DMS114 treated with DMSO at 0.1 percent for 48 hours (cell line): ENCODE results near the gene SLC25A48.
"Not testable (repeated sequence)": the region's sequence is repeated elsewhere in the genome, so short reads cannot be mapped to it uniquely, and the experiment has no call there.

Experiments
- DNase-seq: peaks from one replicate; lab custom pipeline; 2025; ENCODE audit not compliant: unreplicated experiment; lab: John Stamatoyannopoulos, UW

The SLC25A48 gene

GRCh38 chr5:135829681-135830383, 4.6 kb upstream of the SLC25A48 start:
- DNase-seq, result peak; percentile 16

- DNase-seq, result no peak
These were observed 4.1 kb upstream of the SLC25A48 start for GRCh38 chr5:135830384-135830700.

DNA sequence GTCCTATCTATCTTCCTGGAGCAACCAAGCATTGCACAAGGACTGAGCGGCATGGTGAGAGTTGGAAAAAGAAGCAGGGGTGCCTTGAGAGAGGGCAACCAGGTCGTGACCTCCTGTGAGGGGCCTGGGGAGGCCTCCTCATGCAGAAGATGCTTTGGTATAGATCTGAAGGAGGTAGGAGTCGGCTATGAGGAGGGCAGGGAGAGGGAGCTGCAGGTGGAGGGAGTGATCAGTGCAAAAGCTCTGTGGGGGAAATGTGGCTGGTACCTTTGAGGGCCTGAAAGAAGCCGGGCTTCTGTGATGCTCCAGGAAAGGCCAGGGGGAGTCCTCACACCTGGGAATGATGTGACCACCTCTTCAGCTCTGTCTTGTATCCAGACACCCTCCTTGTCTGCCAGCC, 3.6 kb upstream of the SLC25A48 start:
- no peak for DNase-seq

GRCh38 chr5:135831439-135831838, 3.0 kb upstream of the SLC25A48 start:
- no peak for DNase-seq

DNA sequence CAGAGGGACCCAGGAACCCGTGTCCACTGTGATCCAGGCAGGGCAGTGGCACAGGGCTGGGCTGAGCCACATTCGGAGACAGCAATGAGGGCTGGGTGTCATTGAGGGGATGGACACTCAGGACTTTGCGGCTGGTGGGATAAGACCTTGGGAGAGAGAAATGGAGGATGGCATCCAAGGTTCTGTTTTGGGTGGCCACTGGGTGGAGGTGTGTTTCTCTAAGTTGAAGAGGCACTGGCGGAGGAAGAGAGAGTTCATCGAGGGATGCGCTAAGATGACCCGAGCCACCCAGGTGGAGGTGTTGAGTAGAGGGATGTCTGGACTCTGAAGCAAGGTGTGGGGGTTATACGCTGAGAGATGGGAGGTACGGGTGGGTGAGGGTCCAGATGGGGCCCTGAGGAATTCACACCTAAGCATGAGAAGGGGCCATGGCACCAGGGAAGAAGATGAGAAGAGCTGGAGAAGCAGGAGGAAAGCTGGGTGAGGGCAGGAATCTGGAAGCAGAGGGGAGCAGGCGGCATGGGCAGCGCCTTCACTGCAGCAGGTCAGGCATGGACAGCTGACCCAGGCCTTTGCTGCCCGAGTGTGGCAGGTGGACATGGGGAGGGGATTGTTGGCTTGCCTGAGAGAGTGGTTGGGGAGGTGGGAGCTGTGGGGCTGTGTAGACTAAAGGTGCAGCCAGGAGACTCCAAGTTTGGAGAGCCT, 2.5 kb upstream of the SLC25A48 start:
- no peak for DNase-seq

GRCh38 chr5:135832941-135833920, 1.2 kb upstream of the SLC25A48 start:
- DNase-seq, result no peak

- peak; percentile 51 for DNase-seq
These were observed 363 bp upstream of the SLC25A48 start for GRCh38 chr5:135833961-135834638.

DNA sequence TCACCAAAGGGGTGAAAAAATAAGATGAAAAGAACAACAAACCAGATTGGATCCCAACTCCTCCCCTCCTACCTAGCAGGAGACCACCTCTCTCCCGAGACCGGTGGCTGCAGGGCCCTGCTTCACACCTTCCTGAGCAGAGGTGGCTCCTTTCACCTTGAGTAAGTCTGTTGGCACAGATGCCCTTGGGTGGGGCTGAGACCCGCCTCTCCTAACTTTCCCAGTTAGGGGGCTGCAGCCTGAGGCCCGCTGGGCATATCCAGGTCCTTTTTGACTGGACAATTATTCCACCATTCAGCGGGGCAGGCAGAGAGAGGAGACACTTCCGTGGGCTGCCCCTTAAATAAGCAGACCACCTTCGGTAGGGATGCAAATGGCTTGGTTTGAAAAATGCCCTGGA, 1.3 kb downstream of the SLC25A48 start:
- DNase-seq, result no peak

GRCh38 chr5:135838395-135838794, 3.9 kb downstream of the SLC25A48 start:
- not testable (repeated sequence) for DNase-seq

DNA sequence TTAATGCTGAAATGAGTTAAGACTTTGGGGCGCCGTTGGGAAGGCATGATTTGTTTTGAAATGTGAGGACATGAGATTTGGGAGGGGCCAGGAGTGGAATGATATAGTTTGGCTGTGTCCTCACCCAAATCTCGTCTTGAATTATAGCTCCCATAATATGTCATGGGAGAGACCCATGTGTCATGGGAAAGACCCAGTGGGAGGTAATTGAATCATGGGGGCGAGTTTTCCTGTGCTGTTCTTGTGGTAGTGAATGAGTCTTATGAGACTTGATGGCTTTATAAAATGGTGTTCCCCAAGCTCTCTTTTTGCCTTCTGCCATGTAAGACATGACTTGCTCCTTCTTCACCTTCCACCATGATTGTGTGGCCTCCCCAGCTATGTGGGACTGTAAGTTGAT, 5.1 kb downstream of the SLC25A48 start:
- no peak for DNase-seq

DNA sequence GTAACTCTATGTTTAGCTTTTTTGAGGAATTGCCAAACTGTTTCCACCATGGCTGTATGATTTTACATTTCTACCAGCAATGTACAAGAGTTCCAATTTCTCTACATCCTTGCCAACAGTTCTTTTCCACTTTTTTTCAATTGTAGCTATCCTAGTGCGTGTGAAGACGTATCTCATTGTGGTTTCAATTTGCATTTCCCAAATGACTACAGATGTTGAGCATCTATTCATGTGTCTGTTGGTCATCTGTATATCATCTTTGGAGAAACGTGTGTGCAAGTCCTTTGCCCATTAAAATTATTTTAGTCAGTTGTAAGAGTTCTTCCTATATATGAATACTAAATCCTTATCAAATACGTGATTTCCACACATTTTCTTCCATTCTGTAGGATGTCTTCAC, 6.5 kb downstream of the SLC25A48 start:
- no peak for DNase-seq

GRCh38 chr5:135842737-135843136, 8.3 kb downstream of the SLC25A48 start:
- DNase-seq, result no peak

DNA sequence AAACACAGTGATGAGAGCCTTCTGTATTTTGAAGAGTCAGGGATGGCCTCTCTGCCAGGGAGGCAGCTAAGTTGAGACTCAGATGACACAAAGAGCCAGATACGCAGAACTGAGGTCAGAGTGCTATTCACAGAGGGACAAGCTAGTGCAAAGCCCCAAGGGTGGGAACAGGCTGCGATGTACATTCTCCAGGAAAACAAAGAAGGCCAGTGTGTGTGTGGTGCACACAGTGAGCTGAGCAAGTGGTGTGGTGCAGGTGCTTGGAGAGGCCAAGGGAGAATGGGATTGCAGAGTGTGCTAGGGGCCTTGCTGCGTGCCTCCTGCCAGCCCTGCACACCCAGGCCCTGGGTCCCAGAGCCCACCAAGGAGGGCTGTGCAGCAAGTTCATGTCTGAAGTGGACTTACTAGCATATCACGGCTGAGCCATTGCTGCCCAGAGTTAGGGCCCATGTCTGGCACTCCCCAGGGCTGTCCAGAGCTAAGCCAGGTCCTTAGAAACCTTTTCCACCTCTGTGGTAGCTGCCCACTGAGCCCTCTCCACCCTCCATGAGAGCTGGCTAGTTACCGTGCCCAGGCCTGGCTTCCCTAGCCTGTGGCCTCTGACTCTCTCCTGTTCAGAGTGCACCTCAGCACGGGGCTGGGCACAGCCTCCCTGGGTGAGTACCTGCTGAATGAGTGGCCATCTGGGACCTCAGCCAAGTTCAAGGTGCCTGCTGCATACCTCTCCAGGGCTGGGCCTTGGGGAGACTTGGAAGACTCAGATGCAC, 9.3 kb downstream of the SLC25A48 start:
- no peak for DNase-seq

GRCh38 chr5:135846311-135846710, 11.8 kb downstream of the SLC25A48 start:
- no peak for DNase-seq

DNA sequence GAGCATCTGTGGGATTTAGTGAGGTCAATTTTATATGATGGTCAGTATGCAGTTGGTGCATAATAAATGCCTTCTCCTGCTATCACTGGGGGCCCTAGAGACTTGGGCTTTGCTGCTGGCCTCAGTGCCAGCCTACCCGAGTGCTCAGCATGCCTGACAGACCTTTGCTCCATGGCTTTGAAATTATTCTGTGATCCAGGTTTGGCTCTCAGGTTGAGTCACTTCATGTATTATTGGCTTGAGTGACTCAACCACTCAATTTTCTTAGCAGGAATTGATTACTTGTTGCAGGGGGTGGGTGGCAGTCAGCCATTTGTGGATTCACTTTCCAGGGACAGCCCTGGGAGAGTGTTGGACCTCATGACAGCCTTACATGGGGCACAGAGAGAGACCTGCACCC, 13.5 kb downstream of the SLC25A48 start:
- DNase-seq, result no peak

- no peak for DNase-seq
These were observed 15.8 kb downstream of the SLC25A48 start for GRCh38 chr5:135850231-135850630.

- DNase-seq, result no peak
These were observed 16.2 kb downstream of the SLC25A48 start for GRCh38 chr5:135850671-135851070.

GRCh38 chr5:135851186-135851914, 16.9 kb downstream of the SLC25A48 start:
- DNase-seq, result no peak

DNA sequence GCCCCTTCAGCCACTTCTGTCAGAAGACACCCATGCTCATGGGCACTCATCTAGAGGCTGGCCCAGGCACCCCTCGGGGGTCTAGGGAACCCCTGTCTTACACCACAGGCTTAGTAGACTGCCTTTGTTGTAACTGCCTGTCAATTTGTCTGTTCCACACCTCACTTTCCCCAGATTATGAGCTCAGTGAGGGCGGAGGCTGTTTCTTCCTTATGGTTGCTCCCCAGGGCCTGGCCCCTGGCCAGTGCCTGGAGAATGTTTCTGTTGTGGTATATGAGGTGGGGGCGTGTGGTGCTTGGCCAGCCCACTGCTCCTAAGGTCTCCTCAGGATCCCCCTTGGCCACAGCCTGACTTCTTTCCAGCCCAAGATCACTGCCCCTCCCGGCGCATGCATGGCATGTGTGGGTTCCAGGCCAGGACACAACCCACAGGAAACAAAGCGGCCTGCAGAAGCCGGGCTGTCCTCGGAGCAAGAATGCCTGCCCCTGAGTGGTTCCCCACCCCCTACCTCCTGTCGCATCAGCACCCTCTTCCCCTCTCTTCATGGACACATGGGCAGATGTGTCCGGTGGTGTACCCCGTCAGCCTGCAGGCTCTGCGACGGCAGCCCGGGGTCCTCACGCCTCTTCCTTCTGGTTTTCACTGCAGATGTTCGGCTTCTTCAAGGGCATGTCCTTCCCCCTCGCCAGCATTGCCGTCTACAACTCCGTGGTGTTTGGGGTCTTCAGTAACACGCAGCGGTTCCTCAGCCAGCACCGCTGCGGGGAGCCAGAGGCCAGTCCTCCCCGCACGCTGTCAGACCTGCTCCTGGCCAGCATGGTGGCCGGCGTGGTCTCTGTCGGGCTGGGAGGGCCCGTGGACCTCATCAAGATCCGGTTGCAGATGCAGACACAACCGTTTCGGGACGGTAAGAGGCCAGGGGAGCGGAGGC, 17.7 kb downstream of the SLC25A48 start:
- DNase-seq, result no peak
